Endothelial cell of umbilical vein (primary cell): ENCODE measurements around the gene DDHD1.

ENCODE experiments used
- FOS ChIP-seq: IDR thresholded peaks from 2 replicates; pipeline ENCODE4 v1.6.1; 2011; ENCODE audit warnings: mild to moderate bottlenecking, low read length, moderate library complexity, borderline replicate concordance; ENCODE audit not compliant: insufficient read depth
- POLR2A ChIP-seq: IDR thresholded peaks from 2 replicates; pipeline ENCODE4 v1.6.1; 2012; ENCODE audit warnings: low read depth, mild to moderate bottlenecking, control low read depth, low read length
- TF ChIP-seq, protein P1 (sequence below), 2 donors: IDR thresholded peaks; 1 replicate in 1 of 2; 2 replicates in 1 of 2; pipeline ENCODE4 v1.5.1; 2011; ENCODE audit warnings: low read length in 2 of 2, mild to moderate bottlenecking in 2 of 2, moderate library complexity in 2 of 2, control low read depth in 1 of 2, inconsistent platforms in 1 of 2, low read depth in 1 of 2; ENCODE audit not compliant: insufficient read depth in 1 of 2; ENCODE audit errors: extremely low read depth in 1 of 2
- TF ChIP-seq, protein P2 (sequence below): IDR thresholded peaks from 2 replicates; pipeline ENCODE4 v1.6.1; 2011; ENCODE audit not compliant: insufficient read depth, insufficient read length

DNA sequence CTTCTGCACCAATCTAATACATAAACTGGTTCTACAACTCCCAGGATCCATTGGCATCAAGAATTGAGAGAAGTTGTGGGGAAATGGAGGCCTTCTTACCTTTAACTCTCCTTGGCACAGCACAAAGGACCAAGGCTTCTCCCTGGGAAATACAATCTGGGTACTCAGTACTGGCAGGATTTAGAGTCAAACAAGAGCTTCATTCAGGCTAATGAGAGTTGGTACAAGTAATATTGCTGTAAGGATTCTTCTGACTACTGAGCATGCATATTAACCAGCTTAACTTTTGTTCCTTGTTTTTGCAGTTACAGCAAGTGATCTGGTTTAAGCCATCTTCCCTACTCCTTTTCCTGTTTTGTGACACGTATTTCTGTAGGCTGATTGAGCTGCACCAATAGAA is 126.1 kb downstream of the DDHD1 start:
- TF ChIP-seq, protein P1, sequence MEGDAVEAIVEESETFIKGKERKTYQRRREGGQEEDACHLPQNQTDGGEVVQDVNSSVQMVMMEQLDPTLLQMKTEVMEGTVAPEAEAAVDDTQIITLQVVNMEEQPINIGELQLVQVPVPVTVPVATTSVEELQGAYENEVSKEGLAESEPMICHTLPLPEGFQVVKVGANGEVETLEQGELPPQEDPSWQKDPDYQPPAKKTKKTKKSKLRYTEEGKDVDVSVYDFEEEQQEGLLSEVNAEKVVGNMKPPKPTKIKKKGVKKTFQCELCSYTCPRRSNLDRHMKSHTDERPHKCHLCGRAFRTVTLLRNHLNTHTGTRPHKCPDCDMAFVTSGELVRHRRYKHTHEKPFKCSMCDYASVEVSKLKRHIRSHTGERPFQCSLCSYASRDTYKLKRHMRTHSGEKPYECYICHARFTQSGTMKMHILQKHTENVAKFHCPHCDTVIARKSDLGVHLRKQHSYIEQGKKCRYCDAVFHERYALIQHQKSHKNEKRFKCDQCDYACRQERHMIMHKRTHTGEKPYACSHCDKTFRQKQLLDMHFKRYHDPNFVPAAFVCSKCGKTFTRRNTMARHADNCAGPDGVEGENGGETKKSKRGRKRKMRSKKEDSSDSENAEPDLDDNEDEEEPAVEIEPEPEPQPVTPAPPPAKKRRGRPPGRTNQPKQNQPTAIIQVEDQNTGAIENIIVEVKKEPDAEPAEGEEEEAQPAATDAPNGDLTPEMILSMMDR (IDR thresholded peaks at IDR 0.05; ENCODE audit: extremely low read depth in 1 of 2, insufficient read depth in 1 of 2, low read depth in 1 of 2, low read length in 2 of 2): no peak
- TF ChIP-seq, protein P2, sequence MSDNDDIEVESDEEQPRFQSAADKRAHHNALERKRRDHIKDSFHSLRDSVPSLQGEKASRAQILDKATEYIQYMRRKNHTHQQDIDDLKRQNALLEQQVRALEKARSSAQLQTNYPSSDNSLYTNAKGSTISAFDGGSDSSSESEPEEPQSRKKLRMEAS: no peak
- TF ChIP-seq FOS (no peak), POLR2A (no peak)
